Panc1 (cell line): ENCODE measurements around the gene KCNC3. TPM values are rescaled to one million over a fixed set of nuclear protein-coding genes. Genes with fewer than 3 reads are reported as not detected.

Experiments
- ATAC-seq: fragments of 200-7000 bp; cut with Tn5 transposase; 2 replicates; pipeline ENCODE4 v1.9.1; 2020; ENCODE audit warnings: mild to moderate bottlenecking, moderate library complexity
- BruUV-seq: library from RNA; stranded (reverse); fragments of 400-500 nt; replicated peaks from 2 replicates; lab custom pipeline; 2021; lab: Mats Ljungman, UMichigan
- CTCF ChIA-PET: fragments of 300-600 bp; sonication (Branson Sonifier 250); formaldehyde crosslinking; loops from one replicate; lab custom pipeline; 2022; ENCODE audit warnings: antibody characterized with exemption; lab: Charles Lee
- POLR2A ChIA-PET: fragments of 300-600 bp; sonication (Branson Sonifier 250); formaldehyde crosslinking; loops from one replicate; lab custom pipeline; 2022; ENCODE audit warnings: antibody characterized with exemption; lab: Charles Lee
- DNase-seq: peaks from one replicate; pipeline ENCODE4 v3.0.0-alpha.2; 2010; ENCODE audit warnings: low read depth, low spot score
- H3K27ac ChIP-seq: 2 replicates; pipeline ENCODE4 v1.5.1; 2011; ENCODE audit warnings: mild to moderate bottlenecking, low read length, inconsistent platforms
- H3K27me3 ChIP-seq: fragments of 200-500 bp; sonication (Bioruptor generic); 2 replicates; pipeline ENCODE4 v1.6.0; 2014; ENCODE audit warnings: low read length, inconsistent platforms; ENCODE audit not compliant: control insufficient read depth, insufficient read depth
- H3K36me3 ChIP-seq: fragments of 200-500 bp; sonication (Bioruptor generic); 2 replicates; pipeline ENCODE4 v1.5.1; 2014; ENCODE audit warnings: inconsistent platforms, mild to moderate bottlenecking, low read length, moderate library complexity; ENCODE audit not compliant: control insufficient read depth, insufficient read depth
- H3K4me1 ChIP-seq: 2 replicates; pipeline ENCODE4 v1.5.1; 2011; ENCODE audit warnings: inconsistent platforms, mild to moderate bottlenecking, low read length, moderate library complexity; ENCODE audit not compliant: control insufficient read depth, insufficient read depth
- H3K4me3 ChIP-seq, 2 experiments: 2 replicates each; pipeline ENCODE4 v1.5.1; 2011 to 2012; ENCODE audit warnings: low read depth in 2 of 2, low read length in 2 of 2, mild to moderate bottlenecking in 2 of 2, inconsistent platforms in 1 of 2, moderate library complexity in 1 of 2
- H3K9me3 ChIP-seq: fragments of 200-500 bp; sonication (Bioruptor generic); 2 replicates; pipeline ENCODE4 v1.5.1; 2014; ENCODE audit warnings: low read depth, mild to moderate bottlenecking, inconsistent platforms, low read length, moderate library complexity; ENCODE audit not compliant: control insufficient read depth, insufficient read depth
- CTCF ChIP-seq: fragments of 450-650 bp; IDR thresholded peaks from 2 replicates; pipeline ENCODE4 v1.5.1; 2017; ENCODE audit warnings: mild to moderate bottlenecking
- POLR2AphosphoS5 ChIP-seq: IDR thresholded peaks from 2 replicates; pipeline ENCODE4 v1.6.1; 2012; ENCODE audit warnings: mild to moderate bottlenecking, low read depth, low read length, moderate library complexity
- SIN3A ChIP-seq: IDR thresholded peaks from 2 replicates; pipeline ENCODE4 v1.6.1; 2012; ENCODE audit warnings: low read depth, mild to moderate bottlenecking, low read length, moderate library complexity, borderline replicate concordance; ENCODE audit not compliant: insufficient read depth
- TCF7L2 ChIP-seq: IDR thresholded peaks from 2 replicates; pipeline ENCODE4 v1.6.1; 2011; ENCODE audit warnings: mild to moderate bottlenecking, low read depth, low read length, inconsistent platforms
- in situ Hi-C: cut with HindIII; loops from 2 replicates; pipeline ENCODE4 v1.10.0; 2016; ENCODE audit warnings: low sequenced_read_pairs, low pct_unique_long_range_greater_than_20kb
- intact Hi-C: fragments of 100-400 bp; cut with micrococcal nuclease; formaldehyde crosslinking; loops from one replicate; pipeline ENCODE4 v1.10.0; 2022; ENCODE audit not compliant: unreplicated experiment
- total RNA-seq: library from RNA; stranded (reverse); gene quantifications from one replicate; pipeline ENCODE4 v1.2.1, GENCODE V29; 2021; ENCODE audit not compliant: unreplicated experiment
- TF ChIP-seq, protein P1 (sequence below), 2 experiments: IDR thresholded peaks; 2 replicates each; pipeline ENCODE4 v1.6.1; 2011 to 2012; ENCODE audit warnings: low read depth in 2 of 2, control low read depth in 1 of 2, low read length in 1 of 2, mild to moderate bottlenecking in 1 of 2, moderate library complexity in 1 of 2; ENCODE audit not compliant: insufficient read depth in 1 of 2

KCNC3 gene
- total RNA-seq, 1 experiment from 2014 or later = 10.8 TPM

DNA sequence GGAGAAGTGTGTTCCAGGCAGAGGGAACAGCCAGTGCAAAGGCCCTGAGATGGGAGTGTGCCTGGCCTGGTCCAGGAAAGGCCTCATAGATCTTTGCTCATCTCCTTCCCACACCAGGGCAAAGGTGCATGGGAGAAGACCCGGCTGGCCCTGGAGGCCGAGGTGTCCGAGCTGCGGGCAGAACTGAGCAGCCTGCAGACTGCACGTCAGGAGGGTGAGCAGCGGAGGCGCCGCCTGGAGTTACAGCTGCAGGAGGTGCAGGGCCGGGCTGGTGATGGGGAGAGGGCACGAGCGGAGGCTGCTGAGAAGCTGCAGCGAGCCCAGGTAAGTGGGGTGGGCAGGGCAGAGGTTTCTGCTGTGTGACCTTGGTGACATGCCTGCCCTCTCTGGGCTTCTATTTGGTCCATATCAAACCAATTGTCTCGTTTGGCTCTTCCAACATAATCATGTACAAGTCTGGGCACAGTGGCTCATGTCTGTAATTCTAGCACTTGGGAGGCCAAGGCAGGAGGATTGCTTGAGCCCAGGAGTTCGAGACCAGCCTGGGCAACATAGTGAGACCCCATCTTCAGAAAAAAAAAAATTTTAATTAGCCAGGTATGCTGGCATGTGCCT is 51.1 kb downstream of the KCNC3 start:
- BruUV-seq = no TSS peak
- H3K9me3 ChIP-seq = no peaks in the 10 kb centered on the region
- TF ChIP-seq POLR2AphosphoS5 (no peak), CTCF (no peak), TCF7L2 (no peak), SIN3A (no peak)
- TF ChIP-seq, protein P1, sequence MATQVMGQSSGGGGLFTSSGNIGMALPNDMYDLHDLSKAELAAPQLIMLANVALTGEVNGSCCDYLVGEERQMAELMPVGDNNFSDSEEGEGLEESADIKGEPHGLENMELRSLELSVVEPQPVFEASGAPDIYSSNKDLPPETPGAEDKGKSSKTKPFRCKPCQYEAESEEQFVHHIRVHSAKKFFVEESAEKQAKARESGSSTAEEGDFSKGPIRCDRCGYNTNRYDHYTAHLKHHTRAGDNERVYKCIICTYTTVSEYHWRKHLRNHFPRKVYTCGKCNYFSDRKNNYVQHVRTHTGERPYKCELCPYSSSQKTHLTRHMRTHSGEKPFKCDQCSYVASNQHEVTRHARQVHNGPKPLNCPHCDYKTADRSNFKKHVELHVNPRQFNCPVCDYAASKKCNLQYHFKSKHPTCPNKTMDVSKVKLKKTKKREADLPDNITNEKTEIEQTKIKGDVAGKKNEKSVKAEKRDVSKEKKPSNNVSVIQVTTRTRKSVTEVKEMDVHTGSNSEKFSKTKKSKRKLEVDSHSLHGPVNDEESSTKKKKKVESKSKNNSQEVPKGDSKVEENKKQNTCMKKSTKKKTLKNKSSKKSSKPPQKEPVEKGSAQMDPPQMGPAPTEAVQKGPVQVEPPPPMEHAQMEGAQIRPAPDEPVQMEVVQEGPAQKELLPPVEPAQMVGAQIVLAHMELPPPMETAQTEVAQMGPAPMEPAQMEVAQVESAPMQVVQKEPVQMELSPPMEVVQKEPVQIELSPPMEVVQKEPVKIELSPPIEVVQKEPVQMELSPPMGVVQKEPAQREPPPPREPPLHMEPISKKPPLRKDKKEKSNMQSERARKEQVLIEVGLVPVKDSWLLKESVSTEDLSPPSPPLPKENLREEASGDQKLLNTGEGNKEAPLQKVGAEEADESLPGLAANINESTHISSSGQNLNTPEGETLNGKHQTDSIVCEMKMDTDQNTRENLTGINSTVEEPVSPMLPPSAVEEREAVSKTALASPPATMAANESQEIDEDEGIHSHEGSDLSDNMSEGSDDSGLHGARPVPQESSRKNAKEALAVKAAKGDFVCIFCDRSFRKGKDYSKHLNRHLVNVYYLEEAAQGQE (IDR thresholded peaks at IDR 0.05; ENCODE audit: insufficient read depth in 1 of 2, low read depth in 2 of 2, low read length in 1 of 2) = no peak
- H3K36me3 ChIP-seq = no peaks in the 10 kb centered on the region
- intact Hi-C loops = no loop called here
- H3K4me1 ChIP-seq = no peaks in the 10 kb centered on the region
- ChIA-PET CTCF (no interaction called here), POLR2A (no interaction called here)
- no peak overlapping the region for H3K27ac ChIP-seq
- in situ Hi-C loops = no loop called here
- ATAC-seq (no peak), DNase-seq (no peak)
- no peaks in the 10 kb centered on the region for H3K27me3 ChIP-seq
- H3K4me3 ChIP-seq = no peak overlapping the region

GRCh38 chr19:50276370-50277063 is 52.7 kb downstream of the KCNC3 start:
- Histone ChIP-seq H3K9me3 (no peaks in the 10 kb centered on the region), H3K27ac (no peak overlapping the region), H3K36me3 (no peaks in the 10 kb centered on the region), H3K27me3 (no peaks in the 10 kb centered on the region), H3K4me3 (no peak overlapping the region), H3K4me1 (no peaks in the 10 kb centered on the region)
- no TSS peak for BruUV-seq
- CTCF ChIA-PET = no interaction called here
- POLR2A ChIA-PET = no interaction called here
- TF ChIP-seq POLR2AphosphoS5 = no peak
- in situ Hi-C loops (no loop called here), intact Hi-C loops (no loop called here)
- no peak for ATAC-seq
- no peak for DNase-seq
